OCI-LY7 (cell line): Measurements from ENCODE around the gene SEMA7A. TPM values are rescaled to one million over a fixed set of nuclear protein-coding genes. Genes with fewer than 3 reads are reported as not detected.

Source experiments
- BruUV-seq: library from RNA; stranded (reverse); fragments of 400-500 nt; replicated peaks from 2 replicates; lab custom pipeline; 2021; lab: Mats Ljungman, UMichigan
- CTCF ChIA-PET: fragments of 300-600 bp; sonication (Branson Sonifier 250); formaldehyde crosslinking; loops from one replicate; lab custom pipeline; 2022; ENCODE audit warnings: antibody characterized with exemption; ENCODE audit not compliant: unreplicated experiment; lab: Charles Lee
- POLR2A ChIA-PET: fragments of 300-600 bp; sonication (Branson Sonifier 250); formaldehyde crosslinking; loops from one replicate; lab custom pipeline; 2022; ENCODE audit warnings: antibody characterized with exemption; lab: Charles Lee
- DNase-seq: peaks from one replicate; pipeline ENCODE4 v3.0.0-alpha.2; 2015; ENCODE audit warnings: low spot score
- H2AFZ ChIP-seq: fragments of 200-600 bp; sonication (generic), shearing (Covaris generic); 2 replicates; pipeline ENCODE4 v1.6.1; 2014; ENCODE audit warnings: mild to moderate bottlenecking, antibody characterized with exemption, low read length, moderate library complexity
- H3K27ac ChIP-seq: fragments of 200-600 bp; sonication (generic); 2 replicates; pipeline ENCODE4 v1.5.1; 2014; ENCODE audit warnings: mixed run types, low read depth, mild to moderate bottlenecking, moderate library complexity, low read length, inconsistent platforms; ENCODE audit not compliant: poor library complexity, severe bottlenecking
- H3K36me3 ChIP-seq: fragments of 200-600 bp; sonication (generic); 2 replicates; pipeline ENCODE4 v1.6.1; 2014; ENCODE audit warnings: mild to moderate bottlenecking, antibody characterized with exemption, low read length, moderate library complexity, mixed read lengths; ENCODE audit not compliant: insufficient read depth
- H3K4me1 ChIP-seq: fragments of 200-600 bp; sonication (generic); 2 replicates; pipeline ENCODE4 v1.5.1; 2014; ENCODE audit warnings: mild to moderate bottlenecking, low read length; ENCODE audit not compliant: insufficient read depth, poor library complexity, severe bottlenecking
- H3K4me2 ChIP-seq: fragments of 200-600 bp; sonication (generic); 2 replicates; pipeline ENCODE4 v1.6.1; 2014; ENCODE audit warnings: mild to moderate bottlenecking, low read length
- H3K4me3 ChIP-seq: fragments of 200-600 bp; sonication (generic); 2 replicates; pipeline ENCODE4 v1.5.1; 2014; ENCODE audit warnings: mild to moderate bottlenecking, low read depth, low read length; ENCODE audit not compliant: poor library complexity, severe bottlenecking
- H3K79me2 ChIP-seq: fragments of 200-600 bp; sonication (generic); 2 replicates; pipeline ENCODE4 v1.6.1; 2016; ENCODE audit warnings: low read depth, mild to moderate bottlenecking, low read length, moderate library complexity, mixed read lengths; ENCODE audit not compliant: insufficient read depth
- H3K9me2 ChIP-seq: fragments of 200-600 bp; sonication (generic); 2 replicates; pipeline ENCODE4 v1.6.1; 2016; ENCODE audit warnings: mild to moderate bottlenecking, low read length, mixed read lengths; ENCODE audit not compliant: insufficient read depth
- H3K9me3 ChIP-seq: fragments of 200-600 bp; sonication (generic); 2 replicates; pipeline ENCODE4 v1.6.1; 2014; ENCODE audit warnings: mild to moderate bottlenecking, mixed run types, low read length, mixed read lengths
- H4K20me1 ChIP-seq: fragments of 200-600 bp; sonication (generic); 2 replicates; pipeline ENCODE4 v1.6.1; 2014; ENCODE audit warnings: mild to moderate bottlenecking, antibody characterized with exemption, low read length, moderate library complexity, mixed read lengths; ENCODE audit not compliant: insufficient read depth
- EZH2phosphoT487 ChIP-seq: fragments of 200-600 bp; sonication (generic); IDR thresholded peaks from 2 replicates; pipeline ENCODE4 v1.6.1; 2018; ENCODE audit warnings: low read depth, borderline replicate concordance, mild to moderate bottlenecking, mixed run types, antibody characterized with exemption, low read length, moderate library complexity, mixed read lengths
- intact Hi-C: fragments of 100-400 bp; cut with micrococcal nuclease; formaldehyde crosslinking; loops from one replicate; pipeline ENCODE4 v1.10.0; 2022; ENCODE audit not compliant: unreplicated experiment
- total RNA-seq, 2 experiments: library from RNA; depleted of rRNA in 1 of 2; stranded (reverse); fragments of >200 nt in 1 of 2; shearing (Covaris generic) in 1 of 2; gene quantifications; 2 replicates each; pipeline ENCODE4 v1.2.3, GENCODE V29; 2014 to 2022
- TF ChIP-seq, protein P1 (sequence below): fragments of 200-600 bp; sonication (generic); conservative IDR thresholded peaks from 2 replicates; pipeline ENCODE4 v1.5.1; 2014; ENCODE audit warnings: mild to moderate bottlenecking, antibody characterized with exemption, low read length, moderate library complexity, mixed read lengths

The SEMA7A gene
- total RNA-seq, 2 experiments from 2014 or later, result 0.06 to 1.0 TPM

DNA sequence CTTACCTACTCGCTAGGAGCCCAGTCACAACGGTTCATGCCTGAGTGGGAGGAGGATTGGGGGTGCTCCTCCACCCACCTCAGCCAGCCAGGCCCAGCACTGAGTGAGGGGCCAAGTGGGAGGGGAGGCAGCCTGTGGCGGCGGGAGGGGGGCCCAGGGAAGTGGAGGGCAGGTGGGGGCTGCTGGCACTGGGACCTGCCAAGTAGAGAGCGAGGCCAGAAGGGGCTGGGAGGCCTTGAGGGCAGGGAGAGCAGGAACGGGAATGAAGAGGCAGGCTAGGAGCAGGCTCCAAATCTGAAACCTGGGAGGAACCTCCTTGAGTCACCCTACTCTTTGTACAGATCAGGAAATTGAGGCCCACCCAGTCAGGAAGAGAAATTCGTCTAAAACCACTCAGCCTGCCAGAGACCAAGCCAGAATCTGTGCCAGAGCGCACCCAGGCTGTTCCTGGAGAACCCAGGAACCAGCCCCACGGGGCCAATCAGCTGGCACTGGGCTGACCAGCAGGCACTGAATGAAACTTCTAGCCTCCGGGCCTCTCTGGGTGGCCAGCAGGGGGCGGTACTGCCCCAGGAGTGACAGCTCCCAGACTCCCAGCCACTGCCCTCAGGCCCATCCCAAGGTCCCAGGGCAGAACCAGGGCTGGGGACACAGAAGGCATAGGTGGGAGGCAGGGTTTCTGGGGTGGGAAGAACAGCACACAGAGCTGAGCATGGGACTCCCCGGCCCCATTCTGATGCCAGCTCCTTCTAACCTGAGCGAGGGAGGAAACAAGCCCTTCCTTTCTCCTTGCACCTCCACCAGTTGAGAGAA lies 51.5 kb downstream of the SEMA7A start:
- BruUV-seq, result no TSS peak
- Histone ChIP-seq H3K79me2 (no peaks in the 10 kb centered on the region), H3K9me3 (no peaks in the 10 kb centered on the region), H3K4me2 (peak overlapping the region; percentile 55; the same call in 1 of the 2 replicates), H3K9me2 (no peaks in the 10 kb centered on the region), H4K20me1 (no peaks in the 10 kb centered on the region), H3K27ac (no peak overlapping the region), H3K4me1 (peaks cover 52% of the 10 kb centered on the region), H3K36me3 (no peaks in the 10 kb centered on the region), H2AFZ (no peak overlapping the region), H3K4me3 (no peak overlapping the region)
- ChIA-PET CTCF (interaction anchor here (0.6 kb wide), 1 partner anchor 259 kb away, joined by 3 read pairs; no protein-coding TSS in a partner anchor), POLR2A (interaction anchor here (0.7 kb wide), 1 partner anchor 51 kb away, joined by 3 read pairs; no protein-coding TSS in a partner anchor)
- intact Hi-C loops, result loop anchor here (1.0 kb wide), 3 partner anchors 21 to 108 kb away; no protein-coding TSS in a partner anchor
- TF ChIP-seq, protein P1, sequence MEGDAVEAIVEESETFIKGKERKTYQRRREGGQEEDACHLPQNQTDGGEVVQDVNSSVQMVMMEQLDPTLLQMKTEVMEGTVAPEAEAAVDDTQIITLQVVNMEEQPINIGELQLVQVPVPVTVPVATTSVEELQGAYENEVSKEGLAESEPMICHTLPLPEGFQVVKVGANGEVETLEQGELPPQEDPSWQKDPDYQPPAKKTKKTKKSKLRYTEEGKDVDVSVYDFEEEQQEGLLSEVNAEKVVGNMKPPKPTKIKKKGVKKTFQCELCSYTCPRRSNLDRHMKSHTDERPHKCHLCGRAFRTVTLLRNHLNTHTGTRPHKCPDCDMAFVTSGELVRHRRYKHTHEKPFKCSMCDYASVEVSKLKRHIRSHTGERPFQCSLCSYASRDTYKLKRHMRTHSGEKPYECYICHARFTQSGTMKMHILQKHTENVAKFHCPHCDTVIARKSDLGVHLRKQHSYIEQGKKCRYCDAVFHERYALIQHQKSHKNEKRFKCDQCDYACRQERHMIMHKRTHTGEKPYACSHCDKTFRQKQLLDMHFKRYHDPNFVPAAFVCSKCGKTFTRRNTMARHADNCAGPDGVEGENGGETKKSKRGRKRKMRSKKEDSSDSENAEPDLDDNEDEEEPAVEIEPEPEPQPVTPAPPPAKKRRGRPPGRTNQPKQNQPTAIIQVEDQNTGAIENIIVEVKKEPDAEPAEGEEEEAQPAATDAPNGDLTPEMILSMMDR, result peak; percentile 99
- TF ChIP-seq EZH2phosphoT487, result no peak
- peak; percentile 77 for DNase-seq

DNA sequence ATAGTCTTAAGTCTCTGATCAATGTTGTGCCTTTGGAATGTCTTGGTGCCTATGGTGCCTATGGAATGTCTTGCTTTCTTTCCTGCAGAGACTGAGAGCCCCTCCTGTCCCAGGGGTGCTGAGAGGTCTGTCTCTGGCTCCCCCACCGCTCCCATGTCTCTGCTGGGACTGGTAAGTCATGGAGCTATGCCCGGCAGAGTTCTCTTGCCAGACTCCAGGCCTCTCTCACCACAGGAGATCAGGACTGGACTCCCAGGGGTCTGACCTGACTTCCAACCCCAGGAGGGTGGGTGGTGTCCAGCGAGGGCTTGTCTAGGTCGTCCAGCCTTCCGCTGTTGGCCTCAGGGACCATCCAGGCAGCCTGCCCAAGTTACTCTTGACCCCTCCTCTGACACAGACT lies 52.3 kb downstream of the SEMA7A start:
- intact Hi-C loops, result no loop called here
- no TSS peak for BruUV-seq

More for the DNA sequence above, 52.3 kb downstream of the SEMA7A start:
- Histone ChIP-seq H3K4me2 (no peak overlapping the region), H2AFZ (no peak overlapping the region), H3K4me1 (peaks cover 46% of the 10 kb centered on the region), H3K27ac (no peak overlapping the region), H3K79me2 (no peaks in the 10 kb centered on the region), H4K20me1 (no peaks in the 10 kb centered on the region), H3K36me3 (no peaks in the 10 kb centered on the region), H3K4me3 (no peak overlapping the region), H3K9me3 (no peaks in the 10 kb centered on the region), H3K9me2 (no peaks in the 10 kb centered on the region)
- TF ChIP-seq, protein P1, result no peak
- no peak for TF ChIP-seq EZH2phosphoT487
- no peak for DNase-seq
- POLR2A ChIA-PET, result no interaction called here
- CTCF ChIA-PET, result no interaction called here
